Hepatocyte (in vitro differentiated cells): ENCODE results near the gene RTTN. TPM values are rescaled to one million over a fixed set of nuclear protein-coding genes. Genes with fewer than 3 reads are reported as not detected.

Source experiments
- DNase-seq: peaks from one replicate; pipeline ENCODE4 v3.0.0-alpha.2; 2016; ENCODE audit warnings: low spot score
- H2AFZ ChIP-seq: fragments of 200-600 bp; sonication (generic); 2 replicates; pipeline ENCODE4 v1.6.0; 2016; ENCODE audit warnings: antibody characterized with exemption, mild to moderate bottlenecking
- H3K27ac ChIP-seq: fragments of 200-600 bp; sonication (generic); 2 replicates; pipeline ENCODE4 v1.5.1; 2016; ENCODE audit warnings: mild to moderate bottlenecking
- H3K27me3 ChIP-seq: fragments of 200-600 bp; sonication (generic); 2 replicates; pipeline ENCODE4 v1.6.1; 2016
- H3K36me3 ChIP-seq: fragments of 200-600 bp; sonication (generic); replicated peaks from 2 replicates; pipeline ENCODE4 v1.5.1; 2016; ENCODE audit warnings: low read depth; ENCODE audit not compliant: insufficient read depth
- H3K4me1 ChIP-seq: fragments of 200-600 bp; sonication (generic); 2 replicates; pipeline ENCODE4 v1.5.1; 2016; ENCODE audit warnings: mild to moderate bottlenecking, moderate library complexity; ENCODE audit not compliant: insufficient read depth
- H3K4me2 ChIP-seq: fragments of 200-600 bp; sonication (generic); 2 replicates; pipeline ENCODE4 v1.6.0; 2016
- H3K4me3 ChIP-seq: fragments of 200-600 bp; sonication (generic); 2 replicates; pipeline ENCODE4 v1.5.1; 2016; ENCODE audit warnings: mild to moderate bottlenecking
- H3K79me2 ChIP-seq: fragments of 200-600 bp; sonication (generic); 2 replicates; pipeline ENCODE4 v1.6.0; 2017; ENCODE audit warnings: mild to moderate bottlenecking
- H3K9me2 ChIP-seq: fragments of 200-600 bp; sonication (generic); replicated peaks from 2 replicates; pipeline ENCODE4 v1.6.0; 2017; ENCODE audit warnings: mild to moderate bottlenecking; ENCODE audit not compliant: insufficient read depth
- H3K9me3 ChIP-seq: fragments of 200-600 bp; sonication (generic); 2 replicates; pipeline ENCODE4 v1.5.1; 2016; ENCODE audit warnings: low read depth, mild to moderate bottlenecking
- H4K20me1 ChIP-seq: fragments of 200-600 bp; sonication (generic); 2 replicates; pipeline ENCODE4 v1.6.0; 2016; ENCODE audit warnings: mild to moderate bottlenecking; ENCODE audit not compliant: insufficient read depth, poor library complexity, severe bottlenecking
- CTCF ChIP-seq: fragments of 200-600 bp; sonication (generic); IDR thresholded peaks from 2 replicates; pipeline ENCODE4 v1.5.1; 2016; ENCODE audit warnings: antibody characterized with exemption, mild to moderate bottlenecking; ENCODE audit not compliant: poor library complexity
- EZH2 ChIP-seq: fragments of 200-600 bp; sonication (generic); IDR thresholded peaks from 2 replicates; pipeline ENCODE4 v1.6.1; 2016; ENCODE audit warnings: antibody characterized with exemption, mild to moderate bottlenecking, borderline replicate concordance
- EZH2phosphoT487 ChIP-seq: fragments of 200-600 bp; sonication (generic); IDR thresholded peaks from one replicate; pipeline ENCODE4 v1.6.1; 2018; ENCODE audit warnings: antibody characterized with exemption, mild to moderate bottlenecking, low read depth, moderate library complexity; ENCODE audit not compliant: unreplicated experiment, severe bottlenecking
- WGBS: methylation state at CpG from one replicate; pipeline ENCODE4 v1.1.6; 2016; ENCODE audit warnings: low lambda C conversion rate; ENCODE audit errors: missing lambda C conversion rate; 5-methylcytosine and 5-hydroxymethylcytosine counted together
- polyA plus RNA-seq: library from polyadenylated mRNA; unstranded; fragments of >200 nt; fragmentation: Nextera tagmentation; extraction: Ambion mirVana; gene quantifications from 2 replicates; pipeline ENCODE4 v1.2.1, GENCODE V29; 2016
- total RNA-seq: library from RNA; depleted of rRNA; stranded (reverse); fragments of >200 nt; gene quantifications from 2 replicates; pipeline ENCODE4 v1.2.3, GENCODE V29; 2014

The RTTN gene
- total and polyA plus RNA-seq, 2 experiments from 2014 or later = 2.5 to 14.0 TPM

GRCh38 chr18:70194227-70194890 lies 11.1 kb downstream of the RTTN start:
- Histone ChIP-seq H3K27ac (no peak overlapping the region), H3K36me3 (no peaks in the 10 kb centered on the region), H3K9me2 (no peaks in the 10 kb centered on the region), H3K4me1 (no peaks in the 10 kb centered on the region), H2AFZ (no peak overlapping the region), H3K9me3 (no peaks in the 10 kb centered on the region), H4K20me1 (no peaks in the 10 kb centered on the region), H3K79me2 (no peaks in the 10 kb centered on the region), H3K27me3 (no peaks in the 10 kb centered on the region), H3K4me3 (no peak overlapping the region), H3K4me2 (no peak overlapping the region)
- TF ChIP-seq EZH2 = no peak
- no peak for TF ChIP-seq CTCF
- TF ChIP-seq EZH2phosphoT487 = no peak
- no peak for DNase-seq
- WGBS = 95% methylated on average over 4 of the region's 4 CpGs

- Histone ChIP-seq H4K20me1 (no peaks in the 10 kb centered on the region), H3K27ac (no peak overlapping the region), H3K79me2 (no peaks in the 10 kb centered on the region), H3K36me3 (no peaks in the 10 kb centered on the region), H3K4me3 (no peak overlapping the region), H2AFZ (no peak overlapping the region), H3K4me2 (no peak overlapping the region), H3K4me1 (no peaks in the 10 kb centered on the region), H3K9me3 (no peaks in the 10 kb centered on the region), H3K9me2 (no peaks in the 10 kb centered on the region), H3K27me3 (no peaks in the 10 kb centered on the region)
- DNase-seq = no peak
- TF ChIP-seq CTCF (no peak), EZH2 (no peak), EZH2phosphoT487 (no peak)
- 83% methylated on average over 3 of the region's 3 CpGs for WGBS
Observed at GRCh38 chr18:70190529-70190928, 15.0 kb downstream of the RTTN start.

- no peak overlapping the region for H3K27ac ChIP-seq
- H3K79me2 ChIP-seq = no peaks in the 10 kb centered on the region
- H3K9me3 ChIP-seq = no peaks in the 10 kb centered on the region
- H3K9me2 ChIP-seq = no peaks in the 10 kb centered on the region
- no peak for TF ChIP-seq EZH2phosphoT487
- TF ChIP-seq CTCF = no peak
- TF ChIP-seq EZH2 = no peak
- no peaks in the 10 kb centered on the region for H3K36me3 ChIP-seq
- no peak overlapping the region for H3K4me2 ChIP-seq
- no peak overlapping the region for H2AFZ ChIP-seq
- no peaks in the 10 kb centered on the region for H3K4me1 ChIP-seq
- no peak for DNase-seq
- H4K20me1 ChIP-seq = no peaks in the 10 kb centered on the region
- no peak overlapping the region for H3K4me3 ChIP-seq
- H3K27me3 ChIP-seq = no peaks in the 10 kb centered on the region
Observed at GRCh38 chr18:70188113-70188512, 17.4 kb downstream of the RTTN start.

- Histone ChIP-seq H3K79me2 (no peaks in the 10 kb centered on the region), H3K4me2 (no peak overlapping the region), H3K9me2 (no peaks in the 10 kb centered on the region), H3K27ac (no peak overlapping the region), H3K9me3 (no peaks in the 10 kb centered on the region), H3K27me3 (no peaks in the 10 kb centered on the region), H3K4me3 (no peak overlapping the region), H4K20me1 (no peaks in the 10 kb centered on the region), H3K4me1 (no peaks in the 10 kb centered on the region), H3K36me3 (no peaks in the 10 kb centered on the region), H2AFZ (no peak overlapping the region)
- 84% methylated on average over 2 of the region's 2 CpGs for WGBS
- DNase-seq = no peak
- TF ChIP-seq EZH2phosphoT487 = no peak
- no peak for TF ChIP-seq CTCF
- TF ChIP-seq EZH2 = no peak
Observed at GRCh38 chr18:70183441-70183840, 22.0 kb downstream of the RTTN start.
